ENCODE measurements around the gene NR6A1. TPM values are rescaled to one million over a fixed set of nuclear protein-coding genes. Genes with fewer than 3 reads are reported as not detected.

The NR6A1 gene
- total RNA-seq, 1 donor from 2014 or later, result 2.0 TPM

DNA sequence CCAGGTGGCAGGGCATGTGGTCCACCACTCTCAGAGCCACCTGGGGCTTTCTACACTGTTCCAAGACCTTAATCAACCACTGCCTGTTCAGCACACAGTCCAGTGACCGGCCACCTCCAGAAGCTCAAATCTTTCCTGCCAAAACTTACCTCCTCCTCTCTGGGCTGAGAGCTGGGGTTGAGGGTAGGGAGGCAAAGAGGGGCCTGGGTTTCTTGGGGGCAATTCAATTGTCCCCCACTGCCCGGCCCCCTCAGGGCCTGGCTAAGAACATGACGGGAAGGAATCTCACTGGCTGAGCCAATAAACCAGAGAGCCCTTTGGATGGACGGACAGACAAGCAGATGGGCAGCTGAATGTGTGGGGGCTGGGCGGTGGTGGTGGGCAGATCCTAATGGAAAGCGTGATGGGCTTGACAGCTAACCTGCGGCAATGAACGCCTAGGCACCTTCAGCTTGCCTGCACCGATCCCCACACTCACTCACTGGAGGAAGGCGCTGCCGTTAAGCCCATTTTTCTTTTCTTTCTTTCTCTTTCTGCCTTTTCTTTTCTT lies 269.3 kb downstream of the NR6A1 start:
- DNase-seq, result no peak

GRCh38 chr9:124500796-124501611 lies 270.1 kb downstream of the NR6A1 start:
- no peak for DNase-seq

DNA sequence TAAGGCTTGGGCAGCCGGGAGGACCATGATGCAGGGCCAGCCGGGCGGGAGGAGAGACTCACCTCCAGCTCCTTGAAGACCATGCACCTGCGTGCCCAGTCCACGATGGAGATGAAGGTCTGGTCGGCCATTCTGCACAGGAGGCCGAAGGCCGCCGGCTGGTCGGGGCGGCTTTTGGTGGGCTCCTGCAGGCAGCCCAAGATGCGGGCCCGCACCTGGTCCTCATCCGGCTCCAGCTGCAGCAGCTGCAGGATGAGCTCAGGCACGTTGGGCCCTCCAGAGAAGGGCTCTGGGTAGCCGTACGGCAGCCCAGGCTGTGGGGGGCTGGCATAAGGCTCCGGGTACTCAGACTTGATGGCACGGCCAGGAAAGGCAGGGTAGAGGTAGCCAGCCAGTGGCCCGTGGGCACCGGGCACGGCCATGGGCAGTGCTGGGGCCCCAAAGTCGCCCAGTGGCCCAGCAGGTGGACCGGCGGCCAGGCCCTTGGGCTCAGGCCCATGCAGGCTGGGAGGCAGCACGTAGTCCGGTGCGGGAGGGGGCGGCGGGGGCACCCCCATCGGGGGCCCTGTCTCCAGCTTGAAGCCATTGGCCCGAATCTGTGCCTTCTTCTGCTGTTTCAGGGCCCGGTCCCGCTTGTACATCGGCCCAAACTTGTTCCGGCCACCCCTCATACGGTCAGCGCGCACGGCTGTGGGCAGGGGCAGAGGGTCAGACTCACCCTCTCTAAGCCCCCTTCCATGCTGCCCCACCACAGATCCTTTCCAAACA lies 270.9 kb downstream of the NR6A1 start:
- no peak for DNase-seq

- no peak for DNase-seq
Observed at GRCh38 chr9:124499216-124499615, 271.9 kb downstream of the NR6A1 start.

DNA sequence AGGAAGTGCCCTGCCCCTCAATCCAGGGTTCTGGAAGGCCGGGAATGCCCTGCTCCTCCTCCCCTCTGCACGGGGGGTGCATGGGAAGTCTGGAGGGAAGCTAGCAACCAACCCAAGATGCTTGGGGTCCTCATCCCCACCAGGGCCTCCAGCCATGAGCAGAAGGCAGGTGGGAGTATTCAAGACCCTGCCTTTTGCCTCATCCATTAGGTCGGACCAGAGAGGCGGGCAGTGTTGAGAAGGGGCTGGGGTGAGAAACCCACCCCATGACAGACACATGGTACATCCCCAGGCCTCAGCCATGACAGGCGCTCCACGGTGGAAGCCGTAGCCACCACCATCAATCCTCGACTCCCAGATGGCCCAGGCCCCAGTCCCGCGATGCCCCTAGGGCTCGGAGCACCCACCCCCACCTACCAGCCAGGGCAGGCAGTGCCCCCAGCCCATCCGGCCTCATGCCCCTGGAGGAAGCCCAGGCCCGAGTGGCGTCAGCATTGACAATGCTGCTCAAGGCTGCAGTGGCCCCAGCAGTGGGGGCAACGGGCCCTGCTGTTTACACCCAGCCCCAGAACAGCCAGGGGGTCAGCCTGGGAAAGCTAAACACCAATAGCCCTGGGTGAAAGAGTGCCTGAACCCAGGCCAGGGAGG lies 272.5 kb downstream of the NR6A1 start:
- no peak for DNase-seq

- DNase-seq, result no peak
Observed at GRCh38 chr9:124498040-124498439, 273.1 kb downstream of the NR6A1 start.

- no peak for DNase-seq
Observed at GRCh38 chr9:124497441-124497840, 273.7 kb downstream of the NR6A1 start.

GRCh38 chr9:124496463-124496862 lies 274.6 kb downstream of the NR6A1 start:
- DNase-seq, result no peak

DNA sequence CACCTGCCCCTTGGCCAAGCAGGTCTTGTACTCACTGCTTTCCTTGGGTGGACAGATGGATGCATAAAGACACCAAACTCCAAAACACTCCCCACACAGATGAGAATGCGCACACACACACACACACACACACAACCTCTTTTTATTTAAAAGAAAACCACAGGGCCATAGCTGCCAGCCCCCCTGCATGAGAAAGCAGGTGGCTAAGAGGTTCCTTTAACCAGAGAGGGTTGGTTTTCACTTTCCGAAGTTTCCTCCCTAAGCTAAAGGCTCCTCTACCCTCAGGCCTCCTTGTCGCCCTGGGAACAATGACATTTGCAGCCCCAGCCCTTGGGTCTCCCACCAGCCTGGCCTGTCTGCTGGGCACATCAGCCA lies 275.0 kb downstream of the NR6A1 start:
- no peak for DNase-seq

- no peak for DNase-seq
Observed at GRCh38 chr9:124495126-124496074, 275.7 kb downstream of the NR6A1 start.

DNA sequence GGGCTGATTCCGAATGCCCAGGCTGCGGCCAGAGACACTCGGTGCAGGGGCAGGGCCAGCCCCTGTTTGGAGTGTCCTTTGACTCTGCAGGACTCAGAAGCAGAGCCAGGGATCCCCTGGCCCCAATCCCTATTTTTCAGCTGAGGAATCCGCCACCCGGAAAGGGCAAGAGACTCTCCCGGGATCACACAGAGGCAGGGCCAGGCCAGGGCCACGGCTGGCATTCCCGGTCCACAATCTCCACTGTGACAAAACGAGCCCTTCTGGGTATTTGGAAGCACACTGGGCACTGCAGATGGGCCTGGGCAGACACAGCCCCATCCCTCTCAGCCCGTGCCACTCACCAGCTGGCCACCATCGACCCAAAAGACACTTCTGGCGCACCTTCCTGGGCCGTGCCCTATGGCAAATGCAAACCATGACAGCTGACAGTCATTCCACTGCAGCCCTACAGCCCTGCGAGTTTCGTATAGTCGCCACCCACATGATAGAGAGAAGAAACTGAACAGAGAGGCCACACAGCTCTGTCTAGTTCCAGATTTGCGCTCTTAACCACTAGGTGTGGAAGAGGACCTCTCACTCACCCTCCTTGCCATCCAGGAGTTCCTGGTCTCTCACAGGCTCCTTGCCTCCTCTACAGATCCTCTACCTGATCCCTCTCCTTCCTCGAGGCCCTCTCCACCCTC lies 277.2 kb downstream of the NR6A1 start:
- no peak for DNase-seq

GRCh38 chr9:124493218-124493617 lies 277.9 kb downstream of the NR6A1 start:
- DNase-seq, result no peak

- no peak for DNase-seq
Observed at GRCh38 chr9:124492818-124493217, 278.3 kb downstream of the NR6A1 start.

DNA sequence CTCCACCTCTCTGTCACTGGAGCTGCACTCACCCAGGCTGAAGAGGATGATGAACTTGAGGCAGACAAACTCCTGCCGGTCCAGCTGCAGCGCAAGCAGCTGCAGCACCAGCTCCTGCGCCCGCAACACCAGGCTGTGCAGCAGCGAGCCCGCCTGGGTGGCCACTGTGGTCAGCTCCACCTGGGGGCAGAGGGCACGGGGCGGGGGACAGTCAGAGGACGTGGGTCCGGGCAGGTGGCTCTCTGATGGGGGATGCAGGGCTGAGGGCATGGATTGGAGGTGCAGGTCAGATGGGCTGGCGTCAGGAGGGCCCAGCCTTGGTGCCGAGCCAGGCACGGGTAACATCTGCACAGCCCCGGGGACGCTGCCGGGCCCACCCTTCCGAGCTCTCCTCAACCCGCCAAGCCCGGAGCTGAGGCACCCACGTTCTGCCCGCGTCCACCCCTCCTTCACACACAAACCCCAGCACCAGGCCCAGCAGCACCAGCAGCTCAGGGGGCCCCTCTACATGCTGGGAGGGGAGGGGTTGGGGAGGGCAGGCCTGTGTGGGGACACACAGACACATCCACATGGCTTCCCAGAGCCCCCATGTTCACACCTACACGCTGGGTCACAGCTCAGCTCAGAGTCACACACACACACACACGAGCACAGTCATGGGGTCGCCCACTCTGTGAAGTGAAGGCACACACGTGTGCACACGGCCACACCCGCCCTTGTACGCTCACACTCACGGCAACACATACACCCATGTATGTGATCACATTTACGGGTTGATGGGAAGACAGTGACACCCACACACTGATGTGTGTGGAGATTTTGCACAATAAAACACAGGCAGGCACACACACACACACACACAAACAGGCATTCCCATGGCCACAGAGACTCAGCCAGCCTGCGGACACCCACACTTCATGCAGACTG lies 279.8 kb downstream of the NR6A1 start:
- DNase-seq, result no peak

- DNase-seq, result no peak
Observed at GRCh38 chr9:124490004-124490403, 281.1 kb downstream of the NR6A1 start.

- DNase-seq, result no peak
Observed at GRCh38 chr9:124489222-124489621, 281.9 kb downstream of the NR6A1 start.

DNA sequence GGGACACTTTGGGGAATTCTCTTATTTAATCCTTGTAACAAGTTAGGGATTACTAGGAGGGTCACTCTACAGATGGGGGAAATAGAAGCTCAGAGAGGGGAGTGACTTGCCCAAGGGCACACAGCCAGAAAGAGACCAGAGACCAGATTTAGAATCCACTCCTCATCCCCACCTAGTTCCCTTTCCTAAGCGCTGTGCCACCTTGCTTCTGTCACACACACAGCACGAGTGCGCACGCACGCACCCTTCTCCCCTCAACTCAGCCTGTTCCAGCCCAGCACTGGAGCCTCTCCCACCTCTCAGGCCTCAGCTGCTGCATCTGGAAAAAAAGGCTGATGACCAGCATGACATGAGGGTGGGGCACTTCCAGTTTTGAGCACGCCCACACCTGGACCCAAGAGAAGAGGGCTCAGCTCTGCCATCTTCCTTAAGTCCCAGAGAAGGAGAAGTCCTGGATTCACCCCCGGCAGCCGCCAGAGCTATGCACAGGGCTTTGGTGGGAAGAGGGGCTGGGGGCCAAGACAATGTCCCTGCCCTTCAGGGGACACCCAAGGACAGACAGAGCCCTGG lies 282.4 kb downstream of the NR6A1 start:
- DNase-seq, result no peak

DNA sequence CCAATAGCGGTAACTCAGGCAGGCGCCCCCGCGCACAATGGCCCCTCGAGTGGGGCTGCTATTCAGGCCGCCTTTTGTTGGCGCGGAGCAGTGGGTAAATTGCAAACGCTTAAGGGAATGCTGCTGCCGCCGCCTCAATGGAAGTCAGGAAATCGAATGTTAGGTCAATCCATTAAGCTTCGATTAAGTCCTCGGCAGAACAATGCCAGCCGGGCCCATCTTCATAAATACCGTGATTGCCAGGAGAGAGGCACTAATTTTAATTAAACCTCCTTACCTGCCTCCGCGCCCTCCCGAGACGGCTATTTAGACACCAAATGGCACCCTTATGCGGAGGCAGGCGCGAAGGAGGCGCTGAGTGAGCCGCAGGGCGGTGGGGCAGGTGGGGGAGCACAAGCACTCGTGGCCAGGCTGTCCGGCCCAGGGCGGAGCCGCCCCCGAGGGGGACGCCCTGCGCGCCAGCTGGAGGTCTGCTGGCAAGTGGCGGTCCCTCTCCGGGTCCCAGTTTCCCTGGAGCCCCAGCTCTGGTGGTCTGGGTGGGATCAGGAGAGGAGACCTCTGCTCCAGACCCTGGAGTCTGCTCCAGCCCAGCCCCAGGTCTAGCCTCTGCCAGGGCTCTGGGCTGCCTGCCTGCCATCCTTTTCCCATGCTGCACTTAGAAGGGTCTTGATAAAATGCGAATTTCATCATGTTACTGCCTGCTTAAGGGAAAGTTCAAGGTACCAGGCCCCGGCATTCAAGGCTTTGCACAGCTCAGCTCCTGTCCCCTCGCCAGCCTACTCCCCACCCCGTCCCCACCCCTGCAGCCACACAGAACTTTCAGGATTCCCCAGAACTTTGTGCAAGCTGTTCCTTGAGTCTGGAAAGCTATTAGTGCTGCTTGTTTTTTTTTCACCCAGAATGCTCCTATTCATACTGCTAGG lies 283.6 kb downstream of the NR6A1 start:
- DNase-seq, result no peak

Measured in occipital lobe (tissue), 2 donors.